G401 (cell line): ENCODE results near the gene CDC42BPG. TPM values are rescaled to one million over a fixed set of nuclear protein-coding genes. Genes with fewer than 3 reads are reported as not detected.

Experiments used
- DNase-seq: peaks from one replicate; pipeline ENCODE4 v3.0.0-alpha.2; 2015; ENCODE audit warnings: low spot score
- in situ Hi-C: cut with HindIII; loops from 2 replicates; pipeline ENCODE4 v1.10.0; 2016; ENCODE audit warnings: low sequenced_read_pairs, mixed read lengths
- total RNA-seq: library from RNA; depleted of rRNA; stranded (reverse); fragments of >200 nt; shearing (Covaris generic); gene quantifications from 2 replicates; pipeline ENCODE4 v1.2.3, GENCODE V29; 2014

The CDC42BPG gene
- total RNA-seq, 1 experiment from 2014 or later: 1.6 TPM

DNA sequence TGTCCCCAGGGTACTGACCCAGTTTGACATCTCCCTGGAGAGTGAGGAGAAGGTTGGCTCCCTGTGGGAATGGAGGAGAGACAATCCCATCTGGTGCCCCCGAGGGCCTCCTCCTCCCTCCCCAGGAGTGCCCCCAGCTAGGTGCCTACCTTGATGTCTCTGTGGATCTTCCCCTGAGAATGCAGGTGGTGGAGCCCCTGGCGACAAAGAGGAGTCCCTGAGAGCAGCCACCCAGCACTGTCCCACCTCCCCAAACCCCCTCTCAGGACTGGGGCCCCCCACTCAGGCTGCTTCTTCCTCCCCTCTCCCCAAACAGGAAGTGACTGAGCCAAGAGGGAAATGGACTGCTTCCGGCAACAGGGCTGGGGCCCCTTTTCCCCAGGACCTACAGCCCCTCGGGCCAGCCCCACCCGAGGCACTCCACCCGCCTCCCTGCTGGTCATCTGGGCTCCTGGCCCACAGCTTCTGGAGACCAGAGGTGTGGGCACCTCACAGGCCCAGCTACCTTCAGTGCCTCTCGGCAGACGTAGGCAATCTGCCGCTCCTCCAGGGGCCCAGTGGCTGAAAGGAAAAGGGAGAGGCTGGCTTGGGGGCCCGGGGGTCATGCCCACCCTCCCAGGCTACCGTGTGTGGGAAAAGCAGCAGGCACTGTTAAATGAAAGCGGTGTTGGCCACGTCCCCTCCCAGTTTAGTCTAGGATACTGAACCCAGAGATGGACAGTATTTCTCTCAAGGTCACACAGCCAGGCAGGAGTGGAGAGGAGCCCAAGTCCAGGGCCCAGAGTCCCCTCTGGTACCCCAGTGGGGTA is 42.7 kb downstream of the CDC42BPG start:
- in situ Hi-C loops: no loop called here
- peak; percentile 14 for DNase-seq

DNA sequence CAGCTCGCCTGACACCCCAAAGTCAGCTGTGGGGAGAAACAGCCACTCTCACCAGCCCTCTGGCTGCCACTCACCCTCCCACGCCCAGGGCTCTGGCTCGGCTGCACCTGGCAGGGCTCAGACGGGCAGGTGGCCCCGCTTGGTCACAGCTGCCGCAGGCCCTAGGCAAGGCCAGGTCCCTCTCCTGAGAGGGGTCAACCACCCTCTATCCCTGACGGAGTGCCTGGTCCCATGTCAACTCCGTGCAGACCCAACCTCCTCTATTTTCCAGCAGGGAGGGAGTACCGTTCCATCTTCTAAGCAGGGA is 43.3 kb downstream of the CDC42BPG start:
- DNase-seq: no peak

DNA sequence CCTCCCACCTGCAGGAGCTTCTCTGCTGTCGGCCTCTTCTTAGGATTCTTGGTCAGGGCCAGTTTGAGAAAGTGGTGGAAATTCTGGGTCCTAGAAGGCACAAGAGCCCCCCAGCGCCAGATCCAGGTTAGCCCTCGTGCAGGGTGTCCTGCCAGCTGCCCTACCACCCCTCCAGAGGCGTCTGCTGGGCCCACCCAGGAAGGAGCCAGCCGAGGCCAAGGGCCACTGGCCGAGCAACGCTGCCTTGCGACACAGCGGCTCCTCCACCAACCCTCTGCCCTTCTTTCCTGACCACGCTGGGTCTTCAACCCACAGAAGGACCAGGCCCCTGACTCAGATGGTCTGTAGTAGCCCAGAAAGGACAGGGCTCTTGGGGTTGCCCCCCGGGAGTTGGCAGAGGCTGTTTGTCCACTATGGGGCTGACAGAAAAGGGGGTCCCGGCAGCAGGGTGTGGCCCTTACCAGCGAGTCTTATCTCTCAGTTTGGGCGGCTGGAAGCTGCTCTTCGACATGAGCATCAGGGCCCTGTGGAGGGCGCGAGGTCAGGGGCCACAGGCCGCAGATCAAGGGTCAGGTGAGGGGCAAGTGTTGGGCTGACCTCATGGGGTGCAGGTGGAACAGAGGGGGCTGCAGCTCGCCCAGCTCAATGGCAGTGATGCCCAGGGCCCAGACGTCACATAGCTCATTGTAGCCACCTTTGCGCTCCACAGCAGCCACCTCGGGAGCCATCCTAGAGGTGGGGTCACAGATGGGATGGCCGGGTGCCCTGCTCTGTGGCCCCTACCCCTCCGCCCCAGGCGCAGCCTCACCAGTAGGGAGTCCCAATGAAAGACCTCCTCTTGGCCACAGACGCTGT is 43.9 kb downstream of the CDC42BPG start:
- no peak for DNase-seq

More for the DNA sequence above, 43.3 kb downstream of the CDC42BPG start:
- in situ Hi-C loops: no loop called here

DNA sequence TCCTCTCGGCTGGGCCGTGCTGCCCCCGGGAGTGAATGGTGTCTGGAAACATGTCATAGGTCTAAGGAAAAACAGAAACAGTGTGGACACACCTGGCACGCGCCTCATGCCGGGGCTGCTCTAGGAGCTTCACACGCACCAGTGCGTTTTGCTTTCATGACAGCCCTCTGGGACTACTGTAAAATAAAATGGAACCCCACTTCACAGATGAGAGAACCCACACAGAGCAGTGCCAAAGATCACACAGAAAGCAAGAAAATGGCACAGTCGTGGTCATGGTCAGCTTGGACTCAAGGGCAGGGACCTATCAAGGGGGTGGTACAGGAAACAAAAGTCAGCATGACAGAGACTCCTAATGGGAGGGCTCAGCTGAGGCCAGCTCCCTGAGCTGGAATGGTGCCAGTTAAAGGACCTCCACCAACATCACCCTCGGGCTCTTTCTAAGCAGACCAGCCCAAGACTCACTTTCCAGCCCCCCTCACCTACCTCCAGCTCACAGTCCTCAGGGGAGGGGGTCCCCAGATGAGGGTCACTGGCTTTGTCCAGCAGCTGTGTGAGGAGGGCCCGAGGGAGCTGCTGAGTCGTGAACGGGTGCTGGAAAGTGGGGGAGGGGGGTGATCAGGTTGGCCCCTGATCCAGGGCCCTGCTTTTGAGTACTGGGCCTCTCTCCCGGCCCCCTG is 44.7 kb downstream of the CDC42BPG start:
- no peak for DNase-seq
- in situ Hi-C loops: no loop called here

More for the DNA sequence above, 43.9 kb downstream of the CDC42BPG start:
- in situ Hi-C loops: no loop called here

DNA sequence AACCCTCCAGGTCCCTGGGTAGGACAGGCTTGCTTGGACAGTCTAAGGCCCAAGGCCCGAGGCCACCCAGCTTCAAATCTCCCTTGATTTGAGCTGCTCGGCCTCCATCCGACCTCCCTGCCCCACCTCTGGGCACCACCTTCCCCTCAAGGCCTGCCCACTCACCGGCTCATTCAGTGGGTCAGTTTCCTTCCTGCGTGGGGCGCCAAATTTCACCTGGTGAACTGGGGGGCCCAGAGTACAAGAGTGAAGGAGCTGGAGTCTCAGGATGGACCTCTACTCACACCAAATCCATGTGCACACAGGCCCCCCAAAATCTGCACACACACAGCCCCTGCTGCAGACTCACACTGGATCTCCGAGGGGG is 45.2 kb downstream of the CDC42BPG start:
- in situ Hi-C loops: no loop called here
- no peak for DNase-seq

DNA sequence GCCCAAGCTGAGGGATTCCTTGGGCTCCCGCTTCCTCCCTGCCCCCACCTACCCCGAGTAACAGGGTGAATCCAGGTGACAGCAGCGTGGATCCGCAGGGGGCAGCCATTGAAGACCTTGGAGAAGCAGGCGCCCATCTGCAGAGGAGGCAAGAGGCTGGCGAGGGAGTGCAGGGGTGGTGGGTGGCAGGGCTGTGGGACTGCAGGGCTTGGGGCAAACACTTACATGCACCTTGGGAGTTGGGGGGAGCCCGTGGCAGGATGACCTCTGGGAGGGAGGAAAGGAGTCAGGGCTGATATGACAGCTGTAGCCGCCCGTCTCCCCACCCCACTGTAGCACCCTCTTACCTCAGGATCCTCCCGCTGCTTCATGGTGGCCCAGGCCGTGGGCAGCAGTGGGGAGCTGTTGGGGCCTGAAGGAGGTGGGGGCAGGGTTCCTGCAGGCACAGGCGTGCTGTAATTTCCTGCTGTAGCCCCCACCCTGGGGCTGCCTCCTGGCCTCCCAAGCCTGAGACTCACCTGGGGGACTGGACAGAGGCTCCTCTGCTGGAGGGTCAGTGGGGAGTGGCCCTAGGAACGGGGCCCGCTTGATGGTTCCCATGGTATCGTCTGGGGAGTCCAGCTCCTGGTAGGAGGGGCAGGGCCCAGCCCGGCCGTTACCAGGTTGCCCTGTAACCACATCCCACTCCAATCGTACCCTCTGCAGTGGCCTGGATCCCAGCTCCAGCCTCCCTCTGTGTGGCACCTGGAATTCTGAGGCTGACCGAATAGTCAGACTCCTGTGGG is 47.5 kb downstream of the CDC42BPG start:
- DNase-seq: no peak
- in situ Hi-C loops: no loop called here

DNA sequence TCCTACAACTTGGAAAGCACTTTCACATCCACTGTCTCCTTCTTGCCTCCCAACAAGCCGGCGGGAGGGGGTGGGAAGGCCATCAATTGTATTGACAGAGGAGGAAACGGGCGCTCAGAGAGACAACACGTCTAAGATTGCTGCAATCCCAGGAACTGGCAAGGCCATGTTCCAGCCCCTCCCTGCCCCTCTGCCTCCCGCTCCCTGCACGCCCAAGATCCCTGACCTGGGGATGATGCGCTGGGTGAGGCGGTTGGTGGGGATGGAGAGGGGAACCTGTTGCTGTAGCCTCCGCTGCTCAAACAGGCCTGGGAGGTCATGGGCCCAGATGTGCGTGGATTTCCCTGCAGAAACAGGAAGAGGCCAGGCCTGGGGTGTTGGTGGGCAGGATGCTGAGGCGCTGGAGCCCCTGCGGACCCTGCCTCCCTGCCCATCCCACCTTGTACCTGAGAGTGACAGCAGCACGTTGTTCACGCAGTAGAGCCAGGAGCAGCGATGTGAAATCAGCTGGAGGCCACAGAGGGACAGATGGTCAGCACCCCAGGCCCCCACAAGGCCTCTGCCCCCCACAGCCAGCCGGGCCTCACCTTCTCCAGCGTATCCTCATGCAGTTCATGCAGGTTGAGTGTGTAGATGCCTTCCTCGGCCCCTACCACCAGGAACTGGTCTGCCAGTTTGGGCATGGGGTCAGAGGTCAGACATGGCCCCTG is 48.3 kb downstream of the CDC42BPG start:
- DNase-seq: no peak
- in situ Hi-C loops: no loop called here

DNA sequence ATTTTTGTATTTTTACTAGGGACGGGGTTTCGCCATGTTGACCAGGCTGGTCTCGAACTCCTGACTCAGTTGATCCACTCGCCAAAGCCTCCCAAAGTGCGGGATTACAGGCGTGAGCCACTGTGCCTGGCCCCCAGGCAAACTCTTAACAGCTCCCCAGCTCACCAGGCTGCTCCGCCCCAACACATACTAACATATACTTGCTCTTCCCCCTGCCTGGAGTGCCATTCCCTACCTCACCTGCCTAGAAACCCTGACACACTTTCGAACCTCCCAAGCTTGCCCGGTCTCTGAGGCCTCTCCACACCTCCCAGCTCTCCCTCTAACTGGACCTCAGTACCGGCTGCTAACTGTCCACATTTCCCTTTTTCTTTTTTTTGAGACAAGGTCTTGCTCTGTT is 49.9 kb downstream of the CDC42BPG start:
- in situ Hi-C loops: no loop called here
- no peak for DNase-seq

DNA sequence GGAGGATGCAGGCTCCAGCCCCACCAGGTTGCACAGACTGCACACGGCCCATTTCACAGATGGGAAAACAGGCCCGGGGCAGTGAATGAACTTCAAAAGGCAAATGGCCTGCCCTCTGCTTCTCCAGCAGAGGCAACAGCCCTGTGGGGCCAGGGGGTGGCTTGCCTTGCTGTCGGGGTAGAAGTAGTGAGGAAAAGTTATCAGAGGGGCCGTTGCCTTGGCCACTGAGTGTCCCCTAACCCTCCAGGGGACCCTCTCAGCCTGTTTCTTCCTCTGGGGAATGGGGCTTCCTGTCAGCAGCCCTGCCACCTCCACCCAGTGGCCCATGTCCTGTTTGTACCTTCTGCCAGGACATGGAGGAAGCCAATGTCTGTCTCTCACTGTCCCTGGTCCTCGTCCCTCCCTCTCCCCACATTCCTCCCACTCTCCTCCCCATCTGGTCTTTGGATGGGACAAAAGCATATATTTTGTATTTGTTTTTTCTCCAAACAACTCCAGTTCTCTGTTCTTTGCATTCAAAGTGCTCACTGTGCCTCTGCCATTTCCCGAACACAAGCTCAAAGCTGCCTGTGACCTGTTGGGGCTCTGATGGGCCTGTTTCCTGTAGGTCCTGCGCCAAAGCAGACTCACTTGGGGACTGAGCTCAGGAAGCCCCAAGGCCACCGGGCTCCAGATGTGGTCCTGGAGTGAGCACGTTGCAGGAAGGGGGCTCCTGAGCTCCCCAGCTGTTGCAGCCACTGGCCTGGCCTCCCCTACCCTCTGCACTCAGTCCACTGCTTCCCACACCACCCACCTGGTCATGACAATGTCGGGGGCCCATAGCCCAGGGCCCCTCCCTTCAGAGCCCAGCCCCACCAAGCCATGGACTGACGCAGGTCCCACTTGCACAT is 50.9 kb downstream of the CDC42BPG start:
- in situ Hi-C loops: no loop called here
- DNase-seq: no peak

DNA sequence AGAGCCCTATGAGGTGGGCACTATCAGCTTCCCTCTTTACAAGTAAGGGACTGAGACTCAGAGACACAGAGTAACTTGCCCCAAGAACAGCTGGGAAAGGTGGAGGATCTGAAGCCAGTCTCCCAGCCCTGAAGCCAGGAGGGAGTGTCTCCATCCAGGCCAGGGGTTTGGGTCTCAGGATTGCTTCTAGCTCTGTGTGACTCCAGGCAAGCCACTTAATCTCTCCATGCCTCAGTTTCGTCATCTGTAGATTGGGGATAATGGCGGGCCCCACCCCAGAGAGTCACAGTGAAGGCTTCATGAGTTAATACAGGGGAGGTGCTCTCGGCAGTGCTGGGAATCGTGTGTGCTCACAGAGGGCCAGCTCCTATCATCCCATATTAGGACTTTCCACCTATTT is 52.0 kb downstream of the CDC42BPG start:
- no peak for DNase-seq
- in situ Hi-C loops: no loop called here

DNA sequence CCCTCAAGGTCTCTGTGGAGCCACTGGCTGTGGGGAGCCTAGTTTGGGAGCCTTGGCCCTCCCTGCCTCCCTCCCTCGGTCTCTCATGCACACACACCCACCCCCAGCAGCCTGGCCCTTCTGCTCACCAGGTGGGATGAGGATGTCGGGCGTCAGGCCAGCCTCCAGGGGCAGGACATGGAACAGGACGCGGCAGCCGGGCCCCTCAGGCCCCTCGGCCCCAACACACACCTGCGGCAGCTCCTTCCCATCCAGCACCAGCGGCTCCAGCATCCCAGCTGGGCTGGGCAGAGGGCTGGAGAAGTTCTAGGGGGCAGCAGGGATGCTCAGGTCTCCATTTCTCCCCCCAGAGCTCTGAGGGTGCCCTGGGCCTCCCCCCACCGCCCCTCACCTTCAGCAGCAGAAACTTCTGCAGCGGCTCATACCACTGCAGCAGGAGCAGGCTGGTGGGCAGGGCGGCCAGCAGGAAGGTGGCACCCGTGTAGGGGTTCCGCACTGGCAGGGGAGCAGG is 52.6 kb downstream of the CDC42BPG start:
- DNase-seq: no peak

DNA sequence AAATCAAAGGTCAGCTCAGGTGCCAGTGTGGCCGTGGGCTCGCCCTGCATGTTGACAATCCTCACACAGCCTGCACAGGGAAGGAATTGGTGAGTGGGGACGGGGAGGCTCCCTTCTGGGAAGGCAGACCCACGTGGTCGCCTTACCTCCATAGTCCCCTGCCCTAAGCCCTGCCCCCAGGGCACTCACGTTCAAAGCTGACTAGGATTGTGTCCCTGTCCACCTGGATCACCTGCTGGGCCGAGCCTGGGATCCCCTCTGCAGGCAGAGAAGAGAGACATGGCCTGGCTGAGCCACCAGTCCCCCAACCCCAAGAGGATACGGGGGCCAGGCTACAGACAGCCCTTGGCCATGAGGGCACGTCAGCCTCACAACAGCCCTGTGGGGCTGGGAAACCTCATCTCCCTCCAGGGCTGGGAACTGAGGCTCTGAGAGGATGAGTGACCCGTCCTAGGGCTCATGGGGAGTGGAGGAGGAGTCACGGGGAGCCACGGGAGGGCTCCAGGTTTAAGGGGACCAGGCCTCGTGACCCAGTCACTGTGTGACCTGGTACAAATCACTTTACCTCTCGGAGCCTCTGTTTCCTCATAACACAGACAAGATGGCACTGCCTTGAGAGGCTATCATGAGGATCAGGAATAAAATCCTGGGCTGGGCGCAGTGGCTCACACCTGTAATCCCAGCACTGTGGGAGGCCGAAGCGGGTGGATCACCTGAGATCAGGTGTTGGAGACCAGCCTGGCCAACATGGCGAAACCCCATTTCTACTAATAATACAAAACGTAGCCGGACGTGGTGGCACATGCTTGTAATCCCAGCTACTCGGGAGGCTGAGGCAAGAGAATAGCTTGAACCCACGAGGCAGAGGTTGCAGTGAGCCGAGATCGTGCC is 54.0 kb downstream of the CDC42BPG start:
- in situ Hi-C loops: no loop called here
- no peak for DNase-seq

More for the DNA sequence above, 52.6 kb downstream of the CDC42BPG start:
- in situ Hi-C loops: no loop called here

DNA sequence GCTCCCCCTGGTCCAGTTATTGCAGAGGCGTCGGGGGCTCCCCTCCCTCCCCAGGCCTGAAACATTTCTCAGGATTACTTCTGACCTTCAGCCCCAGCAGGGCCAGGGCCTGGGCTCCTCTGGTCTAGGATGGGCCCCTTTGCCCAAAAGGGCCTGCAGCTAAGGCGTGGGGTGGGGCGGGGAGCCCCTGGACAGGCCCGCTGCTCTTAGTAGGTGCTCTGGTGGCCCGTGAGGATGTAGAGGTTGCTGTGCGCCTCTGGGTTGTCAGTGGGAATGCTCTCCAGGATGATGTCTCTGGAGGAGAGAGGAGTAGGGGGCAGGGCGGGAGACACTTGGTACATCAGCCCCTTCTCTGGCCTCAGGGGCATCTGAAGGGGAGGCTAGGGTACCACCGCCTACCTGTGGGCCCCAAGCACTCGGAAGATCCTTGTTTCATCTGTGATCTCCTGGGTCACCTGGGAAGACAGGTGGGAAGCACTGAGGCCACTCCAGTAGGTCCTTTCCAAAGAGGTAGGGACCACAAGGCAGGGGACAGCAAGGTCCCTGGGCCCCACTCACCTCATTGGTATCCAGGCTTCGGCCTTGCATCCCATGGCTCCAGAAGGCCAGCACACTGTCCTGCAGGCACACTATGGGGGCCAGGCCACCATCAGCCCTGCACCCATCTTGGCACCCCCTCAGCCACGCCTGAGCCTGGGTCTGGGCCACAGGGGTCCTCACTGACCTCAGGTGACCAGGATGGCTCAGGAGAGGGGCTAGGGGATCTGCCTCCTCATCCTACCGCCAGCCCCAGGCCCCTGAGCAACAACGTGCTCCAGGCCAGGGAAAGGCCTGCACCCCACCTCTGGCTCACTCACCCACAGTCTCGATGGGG is 54.9 kb downstream of the CDC42BPG start:
- in situ Hi-C loops: no loop called here
- DNase-seq: no peak

DNA sequence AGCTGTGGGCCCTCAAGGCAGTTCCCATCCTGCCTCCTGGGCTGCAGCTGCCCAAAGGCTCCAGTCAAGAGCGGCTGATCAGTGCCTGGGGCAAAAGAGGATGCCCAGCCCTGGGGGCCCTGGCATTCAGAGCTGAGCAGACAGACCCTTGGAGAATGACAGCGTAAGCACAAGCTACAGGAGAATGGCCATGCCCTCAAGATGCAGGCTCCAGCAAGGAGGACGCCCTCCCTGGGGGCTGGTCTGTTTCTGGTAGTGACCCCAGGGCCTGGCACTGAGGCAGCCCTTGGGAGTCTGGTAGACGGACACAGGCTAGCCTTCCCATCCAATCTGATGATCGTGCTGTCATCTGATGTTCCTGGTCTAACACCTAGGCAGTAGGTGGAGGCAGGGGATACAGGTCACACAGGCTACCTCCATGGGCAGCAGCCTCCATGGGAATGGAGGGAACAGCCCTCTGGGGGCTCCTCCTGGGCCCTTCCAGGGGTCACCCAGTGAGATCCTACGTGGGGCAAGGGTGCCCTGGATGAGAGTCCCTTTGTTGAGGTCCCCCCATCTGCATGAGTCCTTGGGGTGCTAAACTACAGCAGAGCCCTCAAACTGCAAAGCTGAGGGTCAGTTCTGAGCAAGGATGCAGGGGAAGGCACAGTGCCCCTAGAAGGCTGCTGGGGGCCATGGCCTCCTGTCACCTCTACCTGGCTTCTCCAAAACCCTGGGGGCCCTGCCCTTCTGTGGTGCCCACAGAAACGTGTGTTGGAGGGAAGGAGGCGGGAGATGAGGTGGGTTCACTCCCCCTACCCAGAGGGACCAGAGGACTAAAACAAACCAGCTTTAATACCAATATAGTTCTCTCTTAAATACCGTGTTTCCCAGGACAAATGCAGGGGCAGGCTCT is 55.9 kb downstream of the CDC42BPG start:
- DNase-seq: no peak
- in situ Hi-C loops: no loop called here
